Ramos (cell line): ENCODE data around the gene GRK1.
"Not testable (repeated sequence)": the region's sequence is repeated elsewhere in the genome, so short reads cannot be mapped to it uniquely, and the experiment has no call there.

Experiments used
- in situ Hi-C: fragments of 300-500 bp; cut with MboI; formaldehyde crosslinking; loops from one replicate; pipeline ENCODE4 v1.14.3; 2022; ENCODE audit warnings: low sequenced_read_pairs; ENCODE audit not compliant: unreplicated experiment

The GRK1 gene

DNA sequence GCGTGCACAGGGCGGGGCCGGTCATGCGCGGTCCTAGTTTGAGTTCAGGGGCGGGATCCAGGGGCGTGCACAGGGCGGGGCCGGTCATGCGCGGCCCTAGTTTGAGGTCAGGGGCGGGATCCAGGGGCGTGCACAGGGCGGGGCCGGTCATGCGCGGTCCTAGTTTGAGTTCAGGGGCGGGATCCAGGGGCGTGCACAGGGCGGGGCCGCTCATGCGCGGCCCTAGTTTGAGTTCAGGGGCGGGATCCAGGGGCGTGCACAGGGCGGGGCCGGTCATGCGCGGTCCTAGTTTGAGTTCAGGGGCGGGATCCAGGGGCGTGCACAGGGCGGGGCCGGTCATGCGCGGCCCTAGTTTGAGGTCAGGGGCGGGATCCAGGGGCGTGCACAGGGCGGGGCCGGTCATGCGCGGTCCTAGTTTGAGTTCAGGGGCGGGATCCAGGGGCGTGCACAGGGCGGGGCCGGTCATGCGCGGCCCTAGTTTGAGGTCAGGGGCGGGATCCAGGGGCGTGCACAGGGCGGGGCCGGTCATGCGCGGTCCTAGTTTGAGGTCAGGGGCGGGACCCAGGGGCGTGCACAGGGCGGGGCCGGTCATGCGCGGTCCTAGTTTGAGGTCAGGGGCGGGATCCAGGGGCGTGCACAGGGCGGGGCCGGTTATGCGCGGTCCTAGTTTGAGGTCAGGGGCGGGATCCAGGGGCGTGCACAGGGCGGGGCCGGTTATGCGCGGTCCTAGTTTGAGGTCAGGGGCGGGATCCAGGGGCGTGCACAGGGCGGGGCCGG, 58.5 kb downstream of the GRK1 start:
- in situ Hi-C loops = not testable (repeated sequence)

DNA sequence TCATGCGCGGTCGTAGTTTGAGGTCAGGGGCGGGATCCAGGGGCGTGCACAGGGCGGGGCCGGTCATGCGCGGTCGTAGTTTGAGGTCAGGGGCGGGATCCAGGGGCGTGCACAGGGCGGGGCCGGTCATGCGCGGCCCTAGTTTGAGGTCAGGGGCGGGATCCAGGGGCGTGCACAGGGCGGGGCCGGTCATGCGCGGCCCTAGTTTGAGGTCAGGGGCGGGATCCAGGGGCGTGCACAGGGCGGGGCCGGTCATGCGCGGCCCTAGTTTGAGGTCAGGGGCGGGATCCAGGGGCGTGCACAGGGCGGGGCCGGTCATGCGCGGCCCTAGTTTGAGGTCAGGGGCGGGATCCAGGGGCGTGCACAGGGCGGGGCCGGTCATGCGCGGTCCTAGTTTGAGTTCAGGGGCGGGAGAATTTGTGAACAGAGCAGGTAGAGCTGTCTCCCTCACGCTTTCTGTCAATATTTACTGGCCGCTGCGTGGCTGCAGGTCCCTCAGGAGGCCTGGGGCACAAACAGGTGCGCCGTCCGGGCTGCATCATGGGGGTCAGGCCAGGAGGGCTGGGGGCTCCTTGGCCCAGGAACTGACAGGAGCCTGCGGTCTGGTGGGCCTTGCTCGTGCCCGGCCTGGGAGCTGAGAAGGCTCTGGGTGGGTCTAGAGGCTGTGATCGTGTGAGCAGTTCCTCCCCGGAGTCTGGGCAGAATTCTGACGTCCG, 59.2 kb downstream of the GRK1 start:
- in situ Hi-C loops = not testable (repeated sequence)

DNA sequence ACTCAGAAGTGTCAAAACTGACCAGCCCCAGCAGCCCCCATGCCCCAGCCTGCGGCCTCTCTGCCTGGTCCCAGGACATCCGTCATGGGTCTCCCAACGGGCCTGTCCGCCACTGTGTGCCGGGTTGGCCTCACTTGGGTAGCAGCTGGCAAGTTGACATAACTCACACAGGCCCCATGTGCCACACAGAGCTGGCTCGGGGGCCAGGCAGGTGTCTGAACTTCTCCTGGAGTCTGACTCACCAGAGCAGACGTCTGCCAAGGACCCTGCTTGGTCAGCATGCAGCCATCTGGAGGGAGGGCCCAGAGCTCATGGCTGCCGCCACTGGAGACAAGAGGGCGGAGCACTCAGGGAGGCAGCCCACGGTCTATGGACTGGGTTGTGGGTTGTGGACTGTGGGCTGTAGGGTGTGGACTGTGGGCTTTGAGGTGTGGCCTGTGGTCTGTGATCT, 60.0 kb downstream of the GRK1 start:
- in situ Hi-C loops = no loop called here

- in situ Hi-C loops = no loop called here
These were observed 61.6 kb downstream of the GRK1 start for GRCh38 chr13:113728571-113729054.

- in situ Hi-C loops = no loop called here
These were observed 62.4 kb downstream of the GRK1 start for GRCh38 chr13:113729187-113730019.

GRCh38 chr13:113730258-113730691, 63.3 kb downstream of the GRK1 start:
- in situ Hi-C loops = no loop called here

DNA sequence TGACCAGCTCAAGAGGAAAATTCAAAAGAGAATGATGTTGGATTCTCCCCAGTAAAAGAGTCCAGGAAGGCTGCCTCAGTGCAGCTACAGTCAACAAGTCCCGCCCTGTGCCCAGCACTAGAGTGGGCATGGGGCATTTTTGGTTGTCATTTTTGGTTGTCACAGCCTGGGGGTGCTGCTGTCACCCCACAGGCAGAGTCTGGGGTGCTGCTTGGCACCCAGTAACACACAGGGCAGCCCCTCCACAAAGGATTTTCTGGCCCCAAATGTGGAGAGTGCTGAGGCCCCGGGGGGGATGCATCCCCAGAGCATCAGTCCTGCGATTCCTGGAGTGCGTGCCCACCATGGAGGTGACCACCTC, 63.8 kb downstream of the GRK1 start:
- in situ Hi-C loops = no loop called here

GRCh38 chr13:113731192-113732175, 64.5 kb downstream of the GRK1 start:
- in situ Hi-C loops = no loop called here

DNA sequence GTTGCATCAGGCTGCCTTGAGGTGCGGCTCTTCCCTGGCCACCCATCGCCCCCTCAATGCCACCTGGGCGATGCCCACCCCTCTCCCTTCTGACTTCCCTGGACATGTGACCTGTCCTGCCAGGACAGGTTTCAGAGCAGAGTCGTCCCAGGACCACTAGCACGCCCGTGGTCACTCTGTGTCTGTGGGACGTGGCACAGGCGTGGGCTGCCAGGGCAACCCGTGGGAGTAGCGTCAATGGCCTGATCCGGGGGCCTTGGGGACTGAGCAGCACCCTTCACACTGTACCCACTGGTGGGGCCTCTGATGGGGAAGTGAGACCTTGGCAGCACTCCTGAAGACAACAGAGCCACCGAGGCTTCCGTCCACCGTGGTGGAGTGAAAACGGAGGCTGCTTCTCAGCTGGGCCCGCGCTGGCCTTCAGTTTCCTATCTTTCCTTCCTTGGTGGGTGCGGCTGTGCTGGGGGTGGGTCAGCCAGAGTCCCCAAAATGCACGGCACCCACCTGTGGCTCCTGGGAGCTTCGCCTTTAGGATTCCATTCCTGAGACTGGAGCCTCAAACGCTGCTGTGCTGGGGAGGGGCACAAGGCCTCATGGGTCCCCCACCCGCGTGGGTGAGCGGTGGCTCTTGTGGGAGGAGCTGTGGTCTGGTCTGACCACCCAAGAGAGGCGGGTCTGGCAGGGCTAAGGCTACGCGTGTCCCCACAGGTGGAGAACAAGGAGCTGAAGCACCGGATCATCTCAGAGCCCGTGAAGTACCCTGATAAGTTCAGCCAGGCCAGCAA, 65.3 kb downstream of the GRK1 start:
- in situ Hi-C loops = no loop called here

- in situ Hi-C loops = no loop called here
These were observed 66.2 kb downstream of the GRK1 start for GRCh38 chr13:113732961-113733950.

- in situ Hi-C loops = no loop called here
These were observed 67.2 kb downstream of the GRK1 start for GRCh38 chr13:113734099-113734825.

DNA sequence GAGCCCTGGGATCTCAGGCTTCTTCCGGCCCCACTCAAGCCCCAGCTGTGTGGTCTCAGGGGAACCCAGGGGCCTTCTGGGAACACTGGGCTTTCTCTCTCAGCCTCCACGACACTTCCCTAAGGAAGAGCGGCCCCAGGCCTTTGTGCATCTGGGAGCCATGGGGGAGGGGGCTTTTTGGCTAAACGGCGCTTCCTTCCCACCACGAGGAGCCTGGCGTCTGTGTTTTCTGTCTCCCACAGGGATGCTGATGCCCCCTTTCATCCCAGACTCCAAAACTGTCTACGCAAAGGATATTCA, 67.8 kb downstream of the GRK1 start:
- in situ Hi-C loops = no loop called here

GRCh38 chr13:113735194-113735593, 68.2 kb downstream of the GRK1 start:
- in situ Hi-C loops = no loop called here

GRCh38 chr13:113735750-113736149, 68.7 kb downstream of the GRK1 start:
- in situ Hi-C loops = no loop called here

DNA sequence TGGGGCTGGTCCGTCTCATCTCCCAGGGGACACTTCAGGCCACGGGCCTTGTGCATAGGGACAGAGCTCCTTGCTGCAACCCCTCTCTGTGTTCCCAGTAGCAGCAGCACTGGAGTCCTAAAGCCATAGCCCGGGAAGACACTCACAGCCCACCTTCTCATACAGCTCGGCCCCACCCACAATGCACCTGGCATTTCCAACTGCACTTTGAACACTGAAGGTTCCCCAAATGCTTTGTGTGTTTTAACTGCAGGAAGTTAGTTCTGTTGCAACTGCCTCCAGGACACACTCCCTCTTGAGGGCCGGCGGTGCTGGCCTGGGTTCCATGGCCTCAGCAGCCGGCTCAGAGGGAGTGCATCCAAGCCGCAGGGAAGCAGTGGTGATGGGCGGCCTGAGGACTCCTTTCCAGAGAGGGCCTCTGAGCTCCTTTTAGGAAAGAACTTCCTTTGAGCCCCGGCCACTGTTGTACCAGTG, 69.3 kb downstream of the GRK1 start:
- in situ Hi-C loops = no loop called here

DNA sequence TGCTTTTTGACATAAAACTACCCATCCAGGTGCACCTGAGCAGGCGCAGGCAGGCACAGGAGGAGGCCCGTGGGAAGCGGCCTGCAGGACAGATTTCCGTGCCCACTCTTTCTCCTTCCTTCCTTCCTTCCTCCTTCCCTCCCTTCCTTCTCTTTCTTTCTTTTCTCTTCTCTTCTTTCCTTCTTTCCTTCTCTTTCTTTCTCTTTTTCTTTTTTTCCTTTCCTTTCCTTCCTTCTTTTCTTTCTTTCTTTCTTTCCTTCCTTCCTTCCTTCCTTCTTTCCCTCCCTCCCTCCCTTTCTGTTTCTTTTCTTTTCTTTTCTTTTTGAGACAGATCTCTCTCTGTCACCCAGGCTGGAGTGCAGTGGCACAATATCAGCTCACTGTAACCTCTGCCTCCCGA, 70.8 kb downstream of the GRK1 start:
- in situ Hi-C loops = no loop called here
